H1 (cell line): Measurements from ENCODE around the gene SEC63. TPM values are rescaled to one million over a fixed set of nuclear protein-coding genes. Genes with fewer than 3 reads are reported as not detected.

ENCODE experiments used
- CTCF ChIA-PET: fragments of 300-600 bp; sonication (Branson Sonifier 250); formaldehyde crosslinking; loops from one replicate; lab custom pipeline; 2021; ENCODE audit not compliant: partially characterized antibody; lab: Charles Lee
- POLR2A ChIA-PET: fragments of 300-600 bp; sonication (Branson Sonifier 250); formaldehyde crosslinking; loops from one replicate; lab custom pipeline; 2021; ENCODE audit warnings: inconsistent platforms; ENCODE audit not compliant: partially characterized antibody; lab: Charles Lee
- DNase-seq, 2 experiments: peaks; one replicate each; pipeline versions ENCODE4 v3.0.0 to v3.0.0-alpha.2; 2010 to 2022; ENCODE audit warnings: low spot score in 2 of 2, low read depth in 1 of 2, mixed read lengths in 1 of 2
- FAIRE-seq: peaks from 2 replicates; lab custom pipeline; 2011; peaks lifted over from hg19 to GRCh38; lab: Jason Lieb, UNC
- H2AFZ ChIP-seq: 2 replicates; pipeline ENCODE4 v1.8.1; 2012; ENCODE audit warnings: low read length, inconsistent platforms
- H2AK5ac ChIP-seq: 2 replicates; pipeline ENCODE4 v1.6.1; 2013; ENCODE audit warnings: low read depth, low read length
- H2BK120ac ChIP-seq: replicated peaks from 2 replicates; pipeline ENCODE3; 2013; ENCODE audit warnings: low read depth, low read length, inconsistent platforms
- H2BK12ac ChIP-seq: 2 replicates; pipeline ENCODE4 v1.6.1; 2013; ENCODE audit warnings: low read depth, low read length
- H2BK15ac ChIP-seq: 2 replicates; pipeline ENCODE4 v1.6.1; 2013; ENCODE audit warnings: low read length
- H2BK20ac ChIP-seq: 2 replicates; pipeline ENCODE4 v1.6.1; 2013; ENCODE audit warnings: low read length
- H2BK5ac ChIP-seq: 2 replicates; pipeline ENCODE4 v1.6.1; 2013; ENCODE audit warnings: low read depth, low read length
- H3K14ac ChIP-seq: 2 replicates; pipeline ENCODE4 v1.6.1; 2013; ENCODE audit warnings: inconsistent platforms; ENCODE audit not compliant: insufficient read length
- H3K18ac ChIP-seq: 2 replicates; pipeline ENCODE4 v1.6.1; 2013; ENCODE audit warnings: low read length; ENCODE audit errors: extremely low read depth
- H3K23ac ChIP-seq: 2 replicates; pipeline ENCODE4 v1.6.1; 2013; ENCODE audit warnings: inconsistent platforms; ENCODE audit not compliant: insufficient read length
- H3K23me2 ChIP-seq: 2 replicates; pipeline ENCODE4 v1.6.1; 2013; ENCODE audit warnings: low read depth, low read length
- H3K27ac ChIP-seq: 2 replicates; pipeline ENCODE4 v1.6.1; 2011; ENCODE audit warnings: low read depth, low read length, inconsistent platforms
- H3K27me3 ChIP-seq, 4 experiments: replicated peaks in 1 of 4; 1 replicate in 1 of 4; 2 replicates in 3 of 4; pipeline versions ENCODE4 v1.6.1 to v1.8.1; 2011 to 2013; ENCODE audit warnings: low read length in 3 of 4, mild to moderate bottlenecking in 3 of 4, inconsistent platforms in 2 of 4, mixed read lengths in 2 of 4, moderate library complexity in 1 of 4; ENCODE audit not compliant: control insufficient read depth in 3 of 4, insufficient read depth in 3 of 4; ENCODE audit errors: extremely low read depth in 1 of 4
- H3K36me3 ChIP-seq, 4 experiments: 2 replicates each; pipeline versions ENCODE4 v1.6.1 to v1.8.1; 2011 to 2013; ENCODE audit warnings: mild to moderate bottlenecking in 4 of 4, low read length in 3 of 4, moderate library complexity in 2 of 4, control low read depth in 1 of 4, inconsistent platforms in 1 of 4; ENCODE audit not compliant: insufficient read depth in 4 of 4, control insufficient read depth in 2 of 4
- H3K4ac ChIP-seq: replicated peaks from 2 replicates; pipeline ENCODE3; 2013; ENCODE audit warnings: low read length, low read depth, mixed read lengths, inconsistent platforms; ENCODE audit not compliant: insufficient read length
- H3K4me1 ChIP-seq, 4 experiments: replicated peaks in 1 of 4; 1 replicate in 1 of 4; 2 replicates in 3 of 4; pipeline versions ENCODE4 v1.6.1 to v1.8.1; 2011 to 2013; ENCODE audit warnings: low read length in 3 of 4, inconsistent platforms in 2 of 4, mixed read lengths in 1 of 4; ENCODE audit not compliant: insufficient read depth in 4 of 4, control insufficient read depth in 3 of 4
- H3K4me2 ChIP-seq, 2 experiments: 2 replicates each; pipeline versions ENCODE4 v1.6.1 to v1.8.1; 2011 to 2013; ENCODE audit warnings: low read depth in 2 of 2, low read length in 2 of 2, control low read depth in 1 of 2, inconsistent platforms in 1 of 2, mild to moderate bottlenecking in 1 of 2; ENCODE audit not compliant: insufficient read depth in 1 of 2
- H3K4me3 ChIP-seq, 4 experiments: fragments of 200-600, 300-600 bp in 1 of 4; sonication (generic), shearing (Covaris generic), sonication (Bioruptor Twin) in 1 of 4; 2 replicates each; pipeline versions ENCODE4 v1.5.1 to v1.8.1; 2011 to 2016; ENCODE audit warnings: low read length in 4 of 4, low read depth in 3 of 4, control low read depth in 2 of 4, inconsistent platforms in 2 of 4, mild to moderate bottlenecking in 2 of 4, mixed read lengths in 1 of 4, moderate library complexity in 1 of 4; ENCODE audit not compliant: insufficient read depth in 2 of 4; ENCODE audit errors: extremely low read depth in 1 of 4
- H3K56ac ChIP-seq: replicated peaks from 2 replicates; pipeline ENCODE3; 2013; ENCODE audit warnings: low read depth, mild to moderate bottlenecking, mixed read lengths, low read length, inconsistent platforms; ENCODE audit not compliant: insufficient read length
- H3K79me1 ChIP-seq: 2 replicates; pipeline ENCODE4 v1.6.1; 2013; ENCODE audit warnings: low read depth, low read length, control low read depth
- H3K79me2 ChIP-seq, 2 experiments: 2 replicates each; pipeline versions ENCODE4 v1.6.1 to v1.8.1; 2012 to 2013; ENCODE audit warnings: low read length in 2 of 2, mild to moderate bottlenecking in 2 of 2, inconsistent platforms in 1 of 2; ENCODE audit not compliant: insufficient read depth in 2 of 2, control insufficient read depth in 1 of 2
- H3K9ac ChIP-seq, 4 experiments: replicated peaks in 1 of 4; 1 replicate in 1 of 4; 2 replicates in 3 of 4; pipeline versions ENCODE4 v1.6.1 to v1.8.1; 2011 to 2013; ENCODE audit warnings: low read depth in 3 of 4, low read length in 3 of 4, control low read depth in 2 of 4, mild to moderate bottlenecking in 2 of 4, moderate library complexity in 2 of 4, inconsistent platforms in 1 of 4; ENCODE audit errors: extremely low read depth in 1 of 4
- H3K9me3 ChIP-seq, 2 experiments: 2 replicates each; pipeline versions ENCODE4 v1.6.1 to v1.8.1; 2012 to 2013; ENCODE audit warnings: mild to moderate bottlenecking in 2 of 2, moderate library complexity in 2 of 2, control low read depth in 1 of 2, inconsistent platforms in 1 of 2, low read depth in 1 of 2, low read length in 1 of 2, mixed read lengths in 1 of 2; ENCODE audit not compliant: insufficient read depth in 2 of 2
- H4K20me1 ChIP-seq, 2 experiments: replicated peaks in 1 of 2; 2 replicates each; pipeline versions ENCODE3 to v1.8.1; 2011 to 2013; ENCODE audit warnings: inconsistent platforms in 2 of 2, low read length in 2 of 2, mild to moderate bottlenecking in 1 of 2; ENCODE audit not compliant: insufficient read depth in 2 of 2, control insufficient read depth in 1 of 2
- H4K5ac ChIP-seq: 2 replicates; pipeline ENCODE4 v1.6.1; 2013; ENCODE audit warnings: low read length, low read depth, mixed read lengths, inconsistent platforms; ENCODE audit not compliant: insufficient read length
- H4K8ac ChIP-seq: 2 replicates; pipeline ENCODE4 v1.8.0; 2013; ENCODE audit warnings: mild to moderate bottlenecking, moderate library complexity, low read length, inconsistent platforms; ENCODE audit not compliant: insufficient read depth; ENCODE audit errors: extremely low read depth
- H4K91ac ChIP-seq: replicated peaks from 2 replicates; pipeline ENCODE3; 2013; ENCODE audit warnings: low read length, mixed read lengths, inconsistent platforms; ENCODE audit not compliant: insufficient read length
- NRF1 ChIP-seq: IDR thresholded peaks from 2 replicates; pipeline ENCODE4 v1.6.1; 2011; ENCODE audit warnings: mild to moderate bottlenecking, low read depth, low read length, improper control_type of control experiment
- TEAD4 ChIP-seq: IDR thresholded peaks from 2 replicates; pipeline ENCODE4 v1.6.1; 2012; ENCODE audit warnings: low read depth, low read length, inconsistent platforms, mixed read lengths
- WGBS, 2 experiments: shearing (Covaris generic) in 1 of 2; methylation state at CpG; one replicate each; pipeline versions ENCODE4 v1.1.6 to v1.1.7; 2013 to 2015; ENCODE audit warnings: low lambda C conversion rate in 2 of 2, mixed read lengths in 2 of 2, inconsistent platforms in 1 of 2, low coverage in 1 of 2, missing lambda C conversion rate in 1 of 2; ENCODE audit not compliant: insufficient replicate concordance in 2 of 2, insufficient coverage in 1 of 2, insufficient read length in 1 of 2; ENCODE audit errors: extremely low coverage in 1 of 2, missing lambda C conversion rate in 1 of 2; 5-methylcytosine and 5-hydroxymethylcytosine counted together
- polyA plus RNA-seq, 7 experiments: library from polyadenylated mRNA; depleted of rRNA in 3 of 7; stranded (reverse) in 5 of 7; unstranded in 2 of 7; fragments of >200 nt in 5 of 7; fragments of 200-250 nt in 2 of 7; gene quantifications; 1 replicate in 5 of 7; 2 replicates in 1 of 7; 4 replicates in 1 of 7; pipeline versions ENCODE4 v1.2.1 to v1.2.3, GENCODE V29; 2011 to 2013; ENCODE audit warnings: missing spikeins in 2 of 7, mixed read lengths in 2 of 7
- total RNA-seq: library from RNA; stranded (reverse); fragmentation: NEBNext Ultra II Directional; extraction: Animal tissue kit (Norgen Biotek cat#: 25700); gene quantifications from 2 replicates; pipeline ENCODE4 v1.2.1, GENCODE V29; 2021

The SEC63 gene
- total and polyA plus RNA-seq, 2 of the 8 experiments (the other 6 are each of a cell fraction or from before 2014, with no cell fraction given): 17.3 to 121 TPM

GRCh38 chr6:107972413-107973096 lies 14.5 kb upstream of the SEC63 start:
- Histone ChIP-seq H3K23me2 (no peaks in the 10 kb centered on the region; the same call in 1 of the 2 replicates), H3K79me1 (no peaks in the 10 kb centered on the region), H4K91ac (no peak overlapping the region), H3K23ac (no peak overlapping the region), H3K9me3 (no peaks in the 10 kb centered on the region), H2BK15ac (no peak overlapping the region), H3K27me3 (no peaks in the 10 kb centered on the region), H4K8ac (no peak overlapping the region), H3K4me1 (peaks cover 0 to 12% (median 2%) of the 10 kb centered on the region in 4 experiments; a peak in 1 of 7 replicates), H3K4me2 (no peak overlapping the region), H3K9ac (no peak overlapping the region), H3K27ac (no peak overlapping the region), H3K4ac (no peak overlapping the region), H2BK120ac (no peak overlapping the region), H2BK20ac (no peak overlapping the region), H4K5ac (no peak overlapping the region), H3K36me3 (no peaks in the 10 kb centered on the region), H4K20me1 (no peaks in the 10 kb centered on the region), H2BK12ac (no peak overlapping the region), H2AK5ac (no peak overlapping the region), H3K79me2 (no peaks in the 10 kb centered on the region), H3K18ac (no peak overlapping the region), H3K56ac (no peak overlapping the region), H3K14ac (no peak overlapping the region), H2BK5ac (no peak overlapping the region), H2AFZ (no peak overlapping the region), H3K4me3 (no peak overlapping the region)
- no peak for DNase-seq
- no peak for FAIRE-seq
- POLR2A ChIA-PET: no interaction called here
- CTCF ChIA-PET: interaction anchor here (1.0 kb wide), 1 partner anchor 74 kb away, joined by 3 read pairs; no protein-coding TSS in a partner anchor
- TF ChIP-seq TEAD4 (0 out of 2 replicates have a peak, but pooled peaks have one; percentile 51), NRF1 (no peak)
- WGBS, 2 experiments: 86% methylated on average over 8 of the region's 8 CpGs; no CpG with 5 or more reads in 1 of the 2 experiments
